Hepatocyte (in vitro differentiated cells): Measurements from ENCODE around the gene VBP1. TPM values are rescaled to one million over a fixed set of nuclear protein-coding genes. Genes with fewer than 3 reads are reported as not detected.

Source experiments
- DNase-seq: peaks from one replicate; pipeline ENCODE4 v3.0.0-alpha.2; 2016; ENCODE audit warnings: low spot score
- H2AFZ ChIP-seq: fragments of 200-600 bp; sonication (generic); 2 replicates; pipeline ENCODE4 v1.6.0; 2016; ENCODE audit warnings: antibody characterized with exemption, mild to moderate bottlenecking
- H3K27ac ChIP-seq: fragments of 200-600 bp; sonication (generic); 2 replicates; pipeline ENCODE4 v1.5.1; 2016; ENCODE audit warnings: mild to moderate bottlenecking
- H3K27me3 ChIP-seq: fragments of 200-600 bp; sonication (generic); 2 replicates; pipeline ENCODE4 v1.6.1; 2016
- H3K36me3 ChIP-seq: fragments of 200-600 bp; sonication (generic); replicated peaks from 2 replicates; pipeline ENCODE4 v1.5.1; 2016; ENCODE audit warnings: low read depth; ENCODE audit not compliant: insufficient read depth
- H3K4me1 ChIP-seq: fragments of 200-600 bp; sonication (generic); 2 replicates; pipeline ENCODE4 v1.5.1; 2016; ENCODE audit warnings: mild to moderate bottlenecking, moderate library complexity; ENCODE audit not compliant: insufficient read depth
- H3K4me2 ChIP-seq: fragments of 200-600 bp; sonication (generic); 2 replicates; pipeline ENCODE4 v1.6.0; 2016
- H3K4me3 ChIP-seq: fragments of 200-600 bp; sonication (generic); 2 replicates; pipeline ENCODE4 v1.5.1; 2016; ENCODE audit warnings: mild to moderate bottlenecking
- H3K79me2 ChIP-seq: fragments of 200-600 bp; sonication (generic); 2 replicates; pipeline ENCODE4 v1.6.0; 2017; ENCODE audit warnings: mild to moderate bottlenecking
- H3K9me2 ChIP-seq: fragments of 200-600 bp; sonication (generic); replicated peaks from 2 replicates; pipeline ENCODE4 v1.6.0; 2017; ENCODE audit warnings: mild to moderate bottlenecking; ENCODE audit not compliant: insufficient read depth
- H3K9me3 ChIP-seq: fragments of 200-600 bp; sonication (generic); 2 replicates; pipeline ENCODE4 v1.5.1; 2016; ENCODE audit warnings: low read depth, mild to moderate bottlenecking
- H4K20me1 ChIP-seq: fragments of 200-600 bp; sonication (generic); 2 replicates; pipeline ENCODE4 v1.6.0; 2016; ENCODE audit warnings: mild to moderate bottlenecking; ENCODE audit not compliant: insufficient read depth, poor library complexity, severe bottlenecking
- CTCF ChIP-seq: fragments of 200-600 bp; sonication (generic); IDR thresholded peaks from 2 replicates; pipeline ENCODE4 v1.5.1; 2016; ENCODE audit warnings: antibody characterized with exemption, mild to moderate bottlenecking; ENCODE audit not compliant: poor library complexity
- EZH2 ChIP-seq: fragments of 200-600 bp; sonication (generic); IDR thresholded peaks from 2 replicates; pipeline ENCODE4 v1.6.1; 2016; ENCODE audit warnings: antibody characterized with exemption, mild to moderate bottlenecking, borderline replicate concordance
- EZH2phosphoT487 ChIP-seq: fragments of 200-600 bp; sonication (generic); IDR thresholded peaks from one replicate; pipeline ENCODE4 v1.6.1; 2018; ENCODE audit warnings: antibody characterized with exemption, mild to moderate bottlenecking, low read depth, moderate library complexity; ENCODE audit not compliant: unreplicated experiment, severe bottlenecking
- WGBS: methylation state at CpG from one replicate; pipeline ENCODE4 v1.1.6; 2016; ENCODE audit warnings: low lambda C conversion rate; ENCODE audit errors: missing lambda C conversion rate; 5-methylcytosine and 5-hydroxymethylcytosine counted together
- polyA plus RNA-seq: library from polyadenylated mRNA; unstranded; fragments of >200 nt; fragmentation: Nextera tagmentation; extraction: Ambion mirVana; gene quantifications from 2 replicates; pipeline ENCODE4 v1.2.1, GENCODE V29; 2016
- total RNA-seq: library from RNA; depleted of rRNA; stranded (reverse); fragments of >200 nt; gene quantifications from 2 replicates; pipeline ENCODE4 v1.2.3, GENCODE V29; 2014

The VBP1 gene
- total and polyA plus RNA-seq, 2 experiments from 2014 or later: 44.7 to 62.8 TPM

DNA sequence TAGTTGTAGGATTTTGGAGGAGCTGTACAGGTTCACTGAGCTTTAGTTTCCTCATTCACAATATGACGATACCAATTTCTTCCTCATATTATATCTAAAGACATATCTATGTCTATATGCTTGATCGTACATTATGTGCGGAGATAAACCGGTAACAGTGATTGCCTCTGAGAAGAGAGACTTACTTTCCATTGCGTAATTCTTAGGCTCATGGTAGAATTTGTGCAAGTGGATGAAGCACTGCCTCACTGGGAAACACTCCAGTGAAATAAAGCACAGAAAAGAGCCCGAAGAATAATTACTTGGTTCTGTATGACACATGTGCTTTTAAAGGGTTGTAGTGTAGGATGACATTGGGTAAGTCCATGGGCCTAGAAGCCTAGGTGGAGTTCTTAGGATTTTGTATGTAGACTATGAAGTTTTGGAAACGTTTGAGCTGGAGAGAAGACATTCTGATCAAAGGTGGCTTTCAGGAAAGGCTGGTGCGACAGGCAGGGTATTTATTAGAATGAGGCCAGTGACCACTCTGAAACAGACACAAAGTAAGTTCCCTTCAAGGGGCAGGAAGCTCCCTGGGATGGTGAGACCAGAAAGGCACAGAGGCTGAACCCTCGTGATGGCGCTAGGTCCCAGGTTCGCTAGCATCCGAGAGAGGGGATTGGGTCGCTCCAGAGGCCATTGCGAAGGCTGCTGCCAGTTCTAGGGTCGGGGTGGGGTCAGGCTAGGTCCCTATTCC lies 649 bp upstream of the VBP1 start:
- no peaks in the 10 kb centered on the region for H4K20me1 ChIP-seq
- no peak for TF ChIP-seq EZH2
- no peak for TF ChIP-seq EZH2phosphoT487
- peak overlapping the region; percentile 87 for H3K27ac ChIP-seq
- peak overlapping the region; percentile 84 for H2AFZ ChIP-seq
- no peaks in the 10 kb centered on the region for H3K9me3 ChIP-seq
- WGBS: 71% methylated on average over 15 of the region's 15 CpGs
- peak overlapping the region; percentile 71 for H3K4me2 ChIP-seq
- H3K9me2 ChIP-seq: no peaks in the 10 kb centered on the region
- no peaks in the 10 kb centered on the region for H3K36me3 ChIP-seq
- H3K27me3 ChIP-seq: no peaks in the 10 kb centered on the region
- H3K4me1 ChIP-seq: no peaks in the 10 kb centered on the region
- H3K4me3 ChIP-seq: peak overlapping the region; percentile 37
- no peak for DNase-seq
- peaks cover 34% of the 10 kb centered on the region for H3K79me2 ChIP-seq

- Histone ChIP-seq H3K36me3 (no peaks in the 10 kb centered on the region), H3K4me2 (peak overlapping the region; percentile 80), H3K27me3 (no peaks in the 10 kb centered on the region), H3K9me3 (no peaks in the 10 kb centered on the region), H3K9me2 (no peaks in the 10 kb centered on the region), H3K79me2 (peaks cover 38% of the 10 kb centered on the region), H2AFZ (no peak overlapping the region), H3K4me3 (peak overlapping the region; percentile 57), H4K20me1 (no peaks in the 10 kb centered on the region), H3K27ac (peak overlapping the region; percentile 96), H3K4me1 (no peaks in the 10 kb centered on the region)
- 32% methylated on average over 11 of the region's 11 CpGs for WGBS
- TF ChIP-seq EZH2 (no peak), CTCF (no peak), EZH2phosphoT487 (no peak)
- DNase-seq: peak; percentile 21
Measured at GRCh38 chrX:155216940-155217440, 730 bp downstream of the VBP1 start.

DNA sequence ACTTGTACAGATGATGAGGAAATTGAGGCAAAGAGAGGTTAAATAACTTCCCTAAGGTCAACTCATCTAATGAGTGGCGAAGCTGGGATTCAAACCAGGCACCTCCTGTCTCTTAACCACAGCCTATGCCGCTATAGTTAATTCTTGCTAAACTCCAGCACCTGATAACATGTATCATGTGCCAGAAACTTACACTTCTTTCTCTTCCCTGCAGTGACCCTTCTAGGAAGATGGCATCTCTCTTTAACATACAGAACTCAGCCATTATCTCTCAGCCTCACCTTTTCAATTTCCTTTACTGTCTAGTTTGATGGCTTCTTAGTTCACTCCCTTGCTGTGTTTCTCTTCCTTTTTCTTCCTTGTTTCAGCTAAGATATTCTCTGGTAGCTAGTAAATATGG lies 2.5 kb downstream of the VBP1 start:
- peak overlapping the region; percentile 80 for H3K4me2 ChIP-seq

More for the DNA sequence above, 2.5 kb downstream of the VBP1 start:
- H3K4me1 ChIP-seq: no peaks in the 10 kb centered on the region
- no peak overlapping the region for H3K27ac ChIP-seq
- peaks cover 38% of the 10 kb centered on the region for H3K79me2 ChIP-seq
- WGBS: 64% methylated on average over 2 of the region's 2 CpGs
- H3K9me3 ChIP-seq: no peaks in the 10 kb centered on the region
- no peaks in the 10 kb centered on the region for H4K20me1 ChIP-seq
- H3K4me3 ChIP-seq: no peak overlapping the region
- no peaks in the 10 kb centered on the region for H3K36me3 ChIP-seq
- no peak overlapping the region for H2AFZ ChIP-seq
- no peak for DNase-seq
- H3K27me3 ChIP-seq: no peaks in the 10 kb centered on the region
- H3K9me2 ChIP-seq: no peaks in the 10 kb centered on the region
- TF ChIP-seq EZH2: no peak
- no peak for TF ChIP-seq CTCF
- no peak for TF ChIP-seq EZH2phosphoT487
